RWPE2 (cell line): ENCODE measurements around the gene RGS6.

Experiments used
- ATAC-seq: fragments of 200-7000 bp; cut with Tn5 transposase; 3 replicates; pipeline ENCODE4 v1.9.1; 2021; ENCODE audit warnings: low read depth
- DNase-seq: peaks from one replicate; pipeline ENCODE4 v3.0.0-alpha.2; 2020; ENCODE audit warnings: low spot score
- H3K27ac ChIP-seq: fragments of 450-650 bp; 2 replicates; pipeline ENCODE4 v1.5.1; 2017; ENCODE audit warnings: mild to moderate bottlenecking; ENCODE audit not compliant: poor library complexity, severe bottlenecking
- H3K27me3 ChIP-seq: fragments of 250-450 bp; sonication (Bioruptor Pico); 2 replicates; pipeline ENCODE4 v1.5.1; 2021; ENCODE audit warnings: mild to moderate bottlenecking, moderate library complexity; ENCODE audit not compliant: insufficient read depth, poor library complexity, severe bottlenecking
- H3K36me3 ChIP-seq: fragments of 250-450 bp; sonication (Bioruptor Pico); 2 replicates; pipeline ENCODE4 v1.5.1; 2020; ENCODE audit warnings: low read depth, mild to moderate bottlenecking, moderate library complexity
- H3K4me1 ChIP-seq: fragments of 250-450 bp; sonication (Bioruptor Pico); 2 replicates; pipeline ENCODE4 v1.5.1; 2021; ENCODE audit warnings: mild to moderate bottlenecking, moderate library complexity; ENCODE audit not compliant: insufficient read depth, poor library complexity, severe bottlenecking
- H3K4me3 ChIP-seq: fragments of 250-450 bp; sonication (Bioruptor Pico); 2 replicates; pipeline ENCODE4 v1.5.1; 2021; ENCODE audit warnings: mild to moderate bottlenecking, moderate library complexity; ENCODE audit not compliant: severe bottlenecking
- H3K9me3 ChIP-seq: fragments of 250-450 bp; sonication (Bioruptor Pico); 2 replicates; pipeline ENCODE4 v1.5.1; 2021; ENCODE audit warnings: mild to moderate bottlenecking, moderate library complexity; ENCODE audit not compliant: severe bottlenecking
- TF ChIP-seq, protein P1 (sequence below): fragments of 450-650 bp; IDR thresholded peaks from one replicate; pipeline ENCODE4 v1.5.1; 2017; ENCODE audit warnings: mild to moderate bottlenecking, moderate library complexity; ENCODE audit not compliant: poor library complexity, severe bottlenecking

The RGS6 gene

DNA sequence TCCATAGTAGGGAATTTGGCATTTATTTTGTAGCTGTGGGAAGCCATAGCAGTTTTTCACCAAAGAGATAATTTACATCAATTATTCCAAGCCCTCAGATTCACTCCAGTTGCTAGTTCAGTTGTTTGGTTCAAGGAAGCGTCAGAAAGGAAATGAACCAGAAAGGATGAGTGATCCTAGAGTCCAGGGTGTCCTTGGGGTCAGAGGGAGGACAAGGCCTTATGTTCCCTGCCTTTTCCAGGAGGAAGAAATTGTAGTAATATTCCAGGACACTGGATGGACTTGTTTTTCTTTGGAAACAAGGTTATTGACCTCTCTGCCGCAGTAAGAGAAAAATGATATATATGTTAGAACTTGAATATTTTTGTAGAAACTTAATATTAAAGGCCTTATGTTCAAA, 409.5 kb downstream of the RGS6 start:
- DNase-seq (no peak), ATAC-seq (no peak)
- Histone ChIP-seq H3K4me1 (no peaks in the 10 kb centered on the region), H3K27ac (no peak overlapping the region), H3K27me3 (no peaks in the 10 kb centered on the region), H3K36me3 (no peaks in the 10 kb centered on the region), H3K9me3 (no peaks in the 10 kb centered on the region), H3K4me3 (no peak overlapping the region)
- TF ChIP-seq, protein P1, sequence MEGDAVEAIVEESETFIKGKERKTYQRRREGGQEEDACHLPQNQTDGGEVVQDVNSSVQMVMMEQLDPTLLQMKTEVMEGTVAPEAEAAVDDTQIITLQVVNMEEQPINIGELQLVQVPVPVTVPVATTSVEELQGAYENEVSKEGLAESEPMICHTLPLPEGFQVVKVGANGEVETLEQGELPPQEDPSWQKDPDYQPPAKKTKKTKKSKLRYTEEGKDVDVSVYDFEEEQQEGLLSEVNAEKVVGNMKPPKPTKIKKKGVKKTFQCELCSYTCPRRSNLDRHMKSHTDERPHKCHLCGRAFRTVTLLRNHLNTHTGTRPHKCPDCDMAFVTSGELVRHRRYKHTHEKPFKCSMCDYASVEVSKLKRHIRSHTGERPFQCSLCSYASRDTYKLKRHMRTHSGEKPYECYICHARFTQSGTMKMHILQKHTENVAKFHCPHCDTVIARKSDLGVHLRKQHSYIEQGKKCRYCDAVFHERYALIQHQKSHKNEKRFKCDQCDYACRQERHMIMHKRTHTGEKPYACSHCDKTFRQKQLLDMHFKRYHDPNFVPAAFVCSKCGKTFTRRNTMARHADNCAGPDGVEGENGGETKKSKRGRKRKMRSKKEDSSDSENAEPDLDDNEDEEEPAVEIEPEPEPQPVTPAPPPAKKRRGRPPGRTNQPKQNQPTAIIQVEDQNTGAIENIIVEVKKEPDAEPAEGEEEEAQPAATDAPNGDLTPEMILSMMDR, result no peak

DNA sequence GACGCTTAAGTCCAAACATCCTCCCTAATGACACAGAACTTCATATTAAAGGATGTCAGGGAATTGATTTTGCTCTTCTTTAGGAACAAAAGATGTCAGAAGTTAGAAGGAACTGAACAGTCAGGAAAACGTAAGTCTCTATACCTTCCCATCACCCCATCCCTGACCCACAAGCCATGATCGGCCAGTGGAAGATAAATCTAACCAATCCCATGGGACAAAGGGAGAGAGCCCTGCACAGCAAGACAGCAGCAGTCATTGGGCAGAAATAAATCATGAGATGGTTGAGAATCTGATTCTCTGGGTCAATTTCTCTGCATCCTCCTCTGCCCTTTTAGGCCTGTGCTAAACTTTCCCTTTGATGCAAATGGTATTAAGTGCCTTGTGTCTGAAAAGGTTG, 414.9 kb downstream of the RGS6 start:
- TF ChIP-seq, protein P1, result no peak
- ATAC-seq (no peak), DNase-seq (no peak)
- H3K4me3 ChIP-seq, result no peak overlapping the region
- no peaks in the 10 kb centered on the region for H3K4me1 ChIP-seq
- peaks cover 5% of the 10 kb centered on the region for H3K27me3 ChIP-seq
- no peak overlapping the region for H3K27ac ChIP-seq
- no peaks in the 10 kb centered on the region for H3K9me3 ChIP-seq
- no peaks in the 10 kb centered on the region for H3K36me3 ChIP-seq

DNA sequence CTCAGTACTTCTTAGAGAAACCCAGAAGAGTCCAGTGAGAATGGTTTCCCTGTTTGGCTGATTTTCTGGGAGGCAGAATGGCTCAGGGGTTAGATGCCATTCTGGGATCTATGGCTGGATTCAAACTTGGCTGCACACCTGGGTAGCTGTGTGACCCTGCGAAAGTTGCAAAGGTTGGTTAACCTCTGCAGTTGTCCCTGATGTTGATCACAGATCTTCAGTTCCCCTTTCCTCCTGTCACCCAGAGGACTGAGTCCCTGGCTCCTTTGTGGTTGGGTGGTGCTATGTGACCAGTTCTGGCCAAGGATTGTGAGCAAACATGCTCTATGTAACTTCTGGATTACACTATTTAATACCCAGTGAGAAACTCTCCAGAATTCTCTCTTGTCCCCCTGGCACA, 418.0 kb downstream of the RGS6 start:
- H3K27ac ChIP-seq, result no peak overlapping the region
- peaks cover 16% of the 10 kb centered on the region for H3K27me3 ChIP-seq
- TF ChIP-seq, protein P1, result no peak
- H3K4me1 ChIP-seq, result no peaks in the 10 kb centered on the region
- no peaks in the 10 kb centered on the region for H3K9me3 ChIP-seq
- ATAC-seq (no peak; the same call in 2 of the 3 replicates), DNase-seq (no peak)
- H3K36me3 ChIP-seq, result no peaks in the 10 kb centered on the region
- H3K4me3 ChIP-seq, result no peak overlapping the region

DNA sequence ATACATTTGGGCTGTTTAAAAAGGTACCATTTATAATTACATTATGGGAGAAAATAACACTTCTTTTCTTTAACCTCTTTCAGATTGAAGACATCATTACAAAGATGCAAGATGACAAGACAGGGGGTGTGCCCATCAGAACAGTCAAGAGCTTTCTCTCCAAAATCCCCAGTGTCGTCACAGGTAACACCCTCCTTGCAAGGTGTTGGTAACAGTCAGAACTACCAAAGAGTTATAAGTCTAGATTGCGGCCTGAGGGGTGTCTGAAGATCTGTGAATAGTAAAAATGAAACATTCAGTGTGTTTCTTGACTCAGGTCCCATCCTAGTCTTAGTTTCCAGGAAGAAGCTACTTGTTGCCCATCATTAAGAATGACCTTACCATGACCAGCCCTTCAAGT, 419.8 kb downstream of the RGS6 start:
- Histone ChIP-seq H3K9me3 (no peaks in the 10 kb centered on the region), H3K4me1 (no peaks in the 10 kb centered on the region), H3K27me3 (peaks cover 16% of the 10 kb centered on the region), H3K27ac (no peak overlapping the region), H3K36me3 (no peaks in the 10 kb centered on the region), H3K4me3 (no peak overlapping the region)
- DNase-seq (no peak), ATAC-seq (no peak)
- TF ChIP-seq, protein P1, result no peak

DNA sequence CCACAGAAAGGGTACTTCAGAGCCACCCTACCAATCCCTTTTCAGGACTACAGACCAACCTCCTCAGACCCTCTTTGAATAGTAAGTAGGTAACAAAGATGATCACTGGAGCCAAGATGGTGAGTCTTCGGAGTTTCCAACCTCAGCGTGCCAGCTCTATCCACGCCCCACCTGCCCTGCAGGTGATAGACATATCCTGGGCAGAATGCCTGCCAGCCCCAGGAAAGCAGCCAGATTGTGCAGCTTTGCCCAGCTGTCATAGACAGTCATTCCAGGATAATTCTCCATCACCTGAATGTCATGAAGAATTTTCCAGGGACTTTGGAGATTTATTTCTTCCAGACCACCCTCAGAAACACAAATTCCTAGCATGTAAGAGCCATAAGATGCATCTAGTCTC, 434.4 kb downstream of the RGS6 start:
- Histone ChIP-seq H3K9me3 (no peaks in the 10 kb centered on the region), H3K4me3 (no peak overlapping the region), H3K36me3 (no peaks in the 10 kb centered on the region), H3K27me3 (peaks cover 10% of the 10 kb centered on the region), H3K4me1 (no peaks in the 10 kb centered on the region), H3K27ac (no peak overlapping the region)
- TF ChIP-seq, protein P1, result no peak
- DNase-seq (no peak), ATAC-seq (no peak)
